Measurements from ENCODE around the gene WSB1.

The WSB1 gene

GRCh38 chr17:27290916-27291598 is 2.9 kb upstream of the WSB1 start:
- no peak for TF ChIP-seq GABPA (IDR thresholded peaks at IDR 0.05; ENCODE audit: low read depth)
- no peak for TF ChIP-seq REST (IDR thresholded peaks at IDR 0.05; ENCODE audit: insufficient replicate concordance, low read depth)
- no peak for TF ChIP-seq CTCF (IDR thresholded peaks at IDR 0.05; ENCODE audit: insufficient read depth, low read length)
- TF ChIP-seq SPI1 (IDR thresholded peaks at IDR 0.05; ENCODE audit: borderline replicate concordance, low read depth) = no peak
- TF ChIP-seq POLR2AphosphoS5 (IDR thresholded peaks at IDR 0.05; ENCODE audit: low read depth) = no peak
- DNase-seq (ENCODE audit: low read depth in 1 of 2, low spot score in 1 of 2) = no peak
- Histone ChIP-seq H3K27me3 (ENCODE audit: insufficient read depth, poor library complexity, severe bottlenecking) (no peaks in the 10 kb centered on the region), H3K4me3 (replicated peaks; ENCODE audit: insufficient read depth, low read length) (no peak overlapping the region), H3K27ac (replicated peaks) (no peak overlapping the region)

- Histone ChIP-seq H3K27ac (replicated peaks) (peak overlapping the region; percentile 95), H3K27me3 (ENCODE audit: insufficient read depth, poor library complexity, severe bottlenecking) (no peaks in the 10 kb centered on the region), H3K4me3 (replicated peaks; ENCODE audit: insufficient read depth, low read length) (peak overlapping the region; percentile 98)
- DNase-seq (ENCODE audit: low read depth in 1 of 2, low spot score in 1 of 2) = no peak
- TF ChIP-seq SPI1 (IDR thresholded peaks at IDR 0.05; ENCODE audit: borderline replicate concordance, low read depth) = no peak
- TF ChIP-seq POLR2AphosphoS5 (IDR thresholded peaks at IDR 0.05; ENCODE audit: low read depth) = no peak
- TF ChIP-seq GABPA (IDR thresholded peaks at IDR 0.05; ENCODE audit: low read depth) = no peak
- no peak for TF ChIP-seq REST (IDR thresholded peaks at IDR 0.05; ENCODE audit: insufficient replicate concordance, low read depth)
- no peak for TF ChIP-seq CTCF (IDR thresholded peaks at IDR 0.05; ENCODE audit: insufficient read depth, low read length)
Measured at GRCh38 chr17:27293359-27293897, 486 bp upstream of the WSB1 start.

- H3K4me3 ChIP-seq (replicated peaks; ENCODE audit: insufficient read depth, low read length) = peak overlapping the region; percentile 98
- TF ChIP-seq SPI1 (IDR thresholded peaks at IDR 0.05; ENCODE audit: borderline replicate concordance, low read depth) = peak; percentile 10; the same call in 1 of the 2 replicates
- TF ChIP-seq REST (IDR thresholded peaks at IDR 0.05; ENCODE audit: insufficient replicate concordance, low read depth) = peak; percentile 21
- TF ChIP-seq GABPA (IDR thresholded peaks at IDR 0.05; ENCODE audit: low read depth) = no peak; the same call in 1 of the 2 replicates
- H3K27me3 ChIP-seq (ENCODE audit: insufficient read depth, poor library complexity, severe bottlenecking) = no peaks in the 10 kb centered on the region
- peak overlapping the region; percentile 95 for H3K27ac ChIP-seq (replicated peaks)
- DNase-seq (ENCODE audit: low read depth in 1 of 2, low spot score in 1 of 2) = peak; percentile 45 to 80
Measured at GRCh38 chr17:27294689-27295630, 1.0 kb downstream of the WSB1 start.
